ENCODE data around the gene MPP3.

Gene MPP3

GRCh38 chr17:43820759-43821158 is 12.2 kb downstream of the MPP3 start:
- TF ChIP-seq Cebpa-rat (IDR thresholded peaks at IDR 0.05): no peak
- H3K27me3 ChIP-seq: no peaks in the 10 kb centered on the region
- no peak overlapping the region for H3K4me3 ChIP-seq
- H3K9ac ChIP-seq: no peak overlapping the region
- 0 out of 20 replicates have a peak, but pooled peaks cover 0 to 7% (median 0%) of the 10 kb centered on the region in 10 experiments for H3K4me1 ChIP-seq
- no peak overlapping the region for H3K4me2 ChIP-seq
- H3K36me3 ChIP-seq: peaks cover 0 to 88% (median 0%) of the 10 kb centered on the region in 11 experiments; a peak in 8 of 22 replicates
- no peaks in the 10 kb centered on the region for H4K20me1 ChIP-seq
- H3K27ac ChIP-seq: no peak overlapping the region
- no peaks in the 10 kb centered on the region for H3K9me3 ChIP-seq (replicated peaks in 1 of 11)

GRCh38 chr17:43818966-43819365 is 14.0 kb downstream of the MPP3 start:
- no peak for TF ChIP-seq Cebpa-rat (IDR thresholded peaks at IDR 0.05)
- H3K9ac ChIP-seq: peak overlapping the region in 1 of 11 experiments; percentile 21; a peak in 1 of 22 replicates
- no peaks in the 10 kb centered on the region for H4K20me1 ChIP-seq
- H3K9me3 ChIP-seq (replicated peaks in 1 of 11): no peaks in the 10 kb centered on the region
- peaks cover 0 to 87% (median 0%) of the 10 kb centered on the region in 11 experiments; a peak in 8 of 22 replicates for H3K36me3 ChIP-seq
- no peak overlapping the region for H3K4me3 ChIP-seq
- H3K27me3 ChIP-seq: no peaks in the 10 kb centered on the region
- H3K4me2 ChIP-seq: peak overlapping the region in 1 of 11 experiments; percentile 24; a peak in 1 of 22 replicates
- no peak overlapping the region for H3K27ac ChIP-seq
- H3K4me1 ChIP-seq: peaks cover 0 to 22% (median 4%) of the 10 kb centered on the region in 10 experiments; a peak in 11 of 20 replicates

GRCh38 chr17:43817826-43818225 is 15.1 kb downstream of the MPP3 start:
- no peak for TF ChIP-seq Cebpa-rat (IDR thresholded peaks at IDR 0.05)
- H3K9ac ChIP-seq: no peak overlapping the region
- no peak overlapping the region for H3K4me3 ChIP-seq
- H3K4me1 ChIP-seq: peaks cover 0 to 22% (median 7%) of the 10 kb centered on the region in 10 experiments; a peak in 11 of 20 replicates
- H3K36me3 ChIP-seq: peaks cover 0 to 87% (median 0%) of the 10 kb centered on the region in 11 experiments; a peak in 8 of 22 replicates
- H3K9me3 ChIP-seq (replicated peaks in 1 of 11): no peaks in the 10 kb centered on the region
- H3K27ac ChIP-seq: no peak overlapping the region
- no peaks in the 10 kb centered on the region for H3K27me3 ChIP-seq
- H4K20me1 ChIP-seq: no peaks in the 10 kb centered on the region
- H3K4me2 ChIP-seq: no peak overlapping the region

- no peak overlapping the region for H3K27ac ChIP-seq
- no peak overlapping the region for H3K9ac ChIP-seq
- H4K20me1 ChIP-seq: no peaks in the 10 kb centered on the region
- no peaks in the 10 kb centered on the region for H3K27me3 ChIP-seq
- no peak overlapping the region for H3K4me3 ChIP-seq
- no peak overlapping the region for H3K4me2 ChIP-seq
- H3K36me3 ChIP-seq: peaks cover 0 to 85% (median 0%) of the 10 kb centered on the region in 11 experiments; a peak in 8 of 22 replicates
- peaks cover 0 to 22% (median 7%) of the 10 kb centered on the region in 10 experiments; a peak in 11 of 20 replicates for H3K4me1 ChIP-seq
- H3K9me3 ChIP-seq (replicated peaks in 1 of 11): no peaks in the 10 kb centered on the region
- TF ChIP-seq Cebpa-rat (IDR thresholded peaks at IDR 0.05): no peak
These were observed 16.3 kb downstream of the MPP3 start for GRCh38 chr17:43816336-43817320.

- Histone ChIP-seq H3K4me1 (peaks cover 0 to 22% (median 7%) of the 10 kb centered on the region in 10 experiments; a peak in 11 of 20 replicates), H3K9ac (no peak overlapping the region), H3K4me2 (peak overlapping the region in 4 of 11 experiments; percentile 41 to 61 (median 56); a peak in 6 of 22 replicates), H3K9me3 (replicated peaks in 1 of 11) (no peaks in the 10 kb centered on the region), H3K36me3 (peaks cover 0 to 82% (median 0%) of the 10 kb centered on the region in 11 experiments; a peak in 8 of 22 replicates), H4K20me1 (no peaks in the 10 kb centered on the region), H3K27ac (no peak overlapping the region), H3K27me3 (no peaks in the 10 kb centered on the region), H3K4me3 (no peak overlapping the region)
- no peak for TF ChIP-seq Cebpa-rat (IDR thresholded peaks at IDR 0.05)
These were observed 18.2 kb downstream of the MPP3 start for GRCh38 chr17:43814714-43815113.

- no peak overlapping the region for H3K9ac ChIP-seq
- H3K27me3 ChIP-seq: no peaks in the 10 kb centered on the region
- no peaks in the 10 kb centered on the region for H3K9me3 ChIP-seq (replicated peaks in 1 of 11)
- H3K4me1 ChIP-seq: peaks cover 0 to 18% (median 7%) of the 10 kb centered on the region in 10 experiments; a peak in 11 of 20 replicates
- H4K20me1 ChIP-seq: no peaks in the 10 kb centered on the region
- H3K4me3 ChIP-seq: no peak overlapping the region
- 0 out of 22 replicates have a peak overlapping the region, but pooled peaks of 1 of the 11 experiments have one; percentile 53 for H3K4me2 ChIP-seq
- TF ChIP-seq Cebpa-rat (IDR thresholded peaks at IDR 0.05): no peak
- H3K27ac ChIP-seq: no peak overlapping the region
- H3K36me3 ChIP-seq: peaks cover 0 to 84% (median under 1%) of the 10 kb centered on the region in 11 experiments; a peak in 9 of 22 replicates
These were observed 18.9 kb downstream of the MPP3 start for GRCh38 chr17:43814026-43814425.

GRCh38 chr17:43813386-43813785 is 19.6 kb downstream of the MPP3 start:
- TF ChIP-seq Cebpa-rat (IDR thresholded peaks at IDR 0.05): no peak
- Histone ChIP-seq H3K27ac (no peak overlapping the region), H3K4me3 (no peak overlapping the region), H3K36me3 (peaks cover 0 to 84% (median 7%) of the 10 kb centered on the region in 11 experiments; a peak in 9 of 22 replicates), H3K27me3 (no peaks in the 10 kb centered on the region), H3K9ac (no peak overlapping the region), H4K20me1 (no peaks in the 10 kb centered on the region), H3K4me2 (no peak overlapping the region), H3K9me3 (replicated peaks in 1 of 11) (no peaks in the 10 kb centered on the region), H3K4me1 (peaks cover 0 to 18% (median 7%) of the 10 kb centered on the region in 10 experiments; a peak in 11 of 20 replicates)

- peaks cover 0 to 85% (median 8%) of the 10 kb centered on the region in 11 experiments; a peak in 9 of 22 replicates for H3K36me3 ChIP-seq
- no peak overlapping the region for H3K9ac ChIP-seq
- no peak overlapping the region for H3K4me3 ChIP-seq
- H4K20me1 ChIP-seq: no peaks in the 10 kb centered on the region
- peaks cover 0 to 18% (median 7%) of the 10 kb centered on the region in 10 experiments; a peak in 11 of 20 replicates for H3K4me1 ChIP-seq
- no peak for TF ChIP-seq Cebpa-rat (IDR thresholded peaks at IDR 0.05)
- H3K9me3 ChIP-seq (replicated peaks in 1 of 11): no peaks in the 10 kb centered on the region
- no peak overlapping the region for H3K4me2 ChIP-seq
- H3K27ac ChIP-seq: no peak overlapping the region
- no peaks in the 10 kb centered on the region for H3K27me3 ChIP-seq
These were observed 20.3 kb downstream of the MPP3 start for GRCh38 chr17:43812396-43813265.
